Thyroid gland (tissue), 4 donors: ENCODE data around the gene OR1F1. TPM values are rescaled to one million over a fixed set of nuclear protein-coding genes. Genes with fewer than 3 reads are reported as not detected.
"Not testable (repeated sequence)": the region's sequence is repeated elsewhere in the genome, so short reads cannot be mapped to it uniquely, and the experiment has no call there.

Experiments used
- DNase-seq, 2 donors: peaks; one replicate each; pipeline ENCODE4 v3.0.0-alpha.2; 2019
- H3K27ac ChIP-seq, 3 donors: fragments of 200-600 bp; sonication (generic); 1 replicate in 2 of 3; 2 replicates in 1 of 3; pipeline ENCODE4 v1.5.1; 2016 to 2019; ENCODE audit warnings: mild to moderate bottlenecking in 1 of 3, moderate library complexity in 1 of 3
- H3K27me3 ChIP-seq: fragments of 200-600 bp; sonication (generic); one replicate; pipeline ENCODE4 v1.5.1; 2019
- H3K36me3 ChIP-seq, 2 donors: fragments of 200-600 bp; sonication (generic); one replicate each; pipeline ENCODE4 v1.5.1; 2016 to 2019
- H3K4me1 ChIP-seq, 2 donors: fragments of 200-600 bp; sonication (generic); one replicate each; pipeline ENCODE4 v1.5.1; 2017 to 2019
- H3K4me3 ChIP-seq, 3 donors: fragments of 200-600 bp; sonication (generic); replicated peaks in 1 of 3; 1 replicate in 2 of 3; 2 replicates in 1 of 3; pipeline ENCODE4 v1.5.1; 2016; ENCODE audit warnings: mild to moderate bottlenecking in 1 of 3
- H3K9me3 ChIP-seq: fragments of 200-600 bp; sonication (generic); one replicate; pipeline ENCODE4 v1.5.1; 2017
- POLR2A ChIP-seq, 2 donors: fragments of 450-650 bp; IDR thresholded peaks; one replicate each; pipeline ENCODE4 v1.6.1; 2017; ENCODE audit warnings: antibody characterized with exemption in 2 of 2, mild to moderate bottlenecking in 2 of 2, moderate library complexity in 1 of 2
- WGBS, 2 donors: methylation state at CpG; one replicate each; pipeline ENCODE4 v1.1.5; 2017; 5-methylcytosine and 5-hydroxymethylcytosine counted together
- intact Hi-C: fragments of 100-400 bp; cut with DNase I; formaldehyde crosslinking; loops from one replicate; pipeline ENCODE4 v1.15.1; 2023
- total RNA-seq, 4 donors: library from RNA; depleted of rRNA; stranded (reverse); fragments of >200 nt; gene quantifications; one replicate each; pipeline ENCODE4 v1.2.3, GENCODE V29; 2016
- TF ChIP-seq, protein P1 (sequence below), 6 experiments: fragments of 200-600 bp in 3 of 6; fragments of 450-650 bp in 3 of 6; sonication (generic) in 3 of 6; IDR thresholded peaks; one replicate each; pipeline ENCODE4 v1.5.1; 2016 to 2019; ENCODE audit warnings: antibody characterized with exemption in 6 of 6, mild to moderate bottlenecking in 2 of 6, inconsistent platforms in 1 of 6, moderate library complexity in 1 of 6

Gene OR1F1
- total RNA-seq, 4 donors from 2014 or later: not detected

DNA sequence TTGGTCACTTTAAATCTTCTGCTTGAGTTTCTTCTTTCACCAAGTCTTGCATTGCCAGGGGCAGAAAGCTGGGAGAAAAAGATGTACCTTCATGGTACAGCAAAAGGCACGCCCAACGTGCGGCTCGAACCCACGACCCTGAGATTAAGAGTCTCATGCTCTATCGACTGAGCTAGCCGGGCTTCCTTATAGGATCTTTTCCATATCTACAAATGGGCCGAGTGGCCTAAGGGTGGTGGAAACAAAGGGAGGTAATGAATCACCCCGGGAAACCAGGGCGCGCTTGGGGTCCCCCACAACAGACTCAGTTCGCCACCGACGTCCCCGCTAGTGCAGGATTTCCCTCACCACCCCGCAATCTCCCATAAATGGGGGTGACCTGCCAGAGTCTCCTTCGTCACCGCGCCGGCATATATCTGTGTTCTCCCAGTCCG is 7.5 kb upstream of the OR1F1 start:
- no peak overlapping the region for H3K27ac ChIP-seq
- WGBS, 2 donors: 18 to 39% methylated on average over 17 to 21 of the region's 21 CpGs
- no peak for DNase-seq
- TF ChIP-seq, protein P1, sequence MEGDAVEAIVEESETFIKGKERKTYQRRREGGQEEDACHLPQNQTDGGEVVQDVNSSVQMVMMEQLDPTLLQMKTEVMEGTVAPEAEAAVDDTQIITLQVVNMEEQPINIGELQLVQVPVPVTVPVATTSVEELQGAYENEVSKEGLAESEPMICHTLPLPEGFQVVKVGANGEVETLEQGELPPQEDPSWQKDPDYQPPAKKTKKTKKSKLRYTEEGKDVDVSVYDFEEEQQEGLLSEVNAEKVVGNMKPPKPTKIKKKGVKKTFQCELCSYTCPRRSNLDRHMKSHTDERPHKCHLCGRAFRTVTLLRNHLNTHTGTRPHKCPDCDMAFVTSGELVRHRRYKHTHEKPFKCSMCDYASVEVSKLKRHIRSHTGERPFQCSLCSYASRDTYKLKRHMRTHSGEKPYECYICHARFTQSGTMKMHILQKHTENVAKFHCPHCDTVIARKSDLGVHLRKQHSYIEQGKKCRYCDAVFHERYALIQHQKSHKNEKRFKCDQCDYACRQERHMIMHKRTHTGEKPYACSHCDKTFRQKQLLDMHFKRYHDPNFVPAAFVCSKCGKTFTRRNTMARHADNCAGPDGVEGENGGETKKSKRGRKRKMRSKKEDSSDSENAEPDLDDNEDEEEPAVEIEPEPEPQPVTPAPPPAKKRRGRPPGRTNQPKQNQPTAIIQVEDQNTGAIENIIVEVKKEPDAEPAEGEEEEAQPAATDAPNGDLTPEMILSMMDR (IDR thresholded peaks at IDR 0.05): no peak
- TF ChIP-seq POLR2A (IDR thresholded peaks at IDR 0.05): no peak
- no peak overlapping the region for H3K4me3 ChIP-seq
- intact Hi-C loops: no loop called here
- peaks cover 40% of the 10 kb centered on the region for H3K27me3 ChIP-seq
- H3K36me3 ChIP-seq: no peaks in the 10 kb centered on the region
- peaks cover 6 to 14% of the 10 kb centered on the region in 2 donors for H3K4me1 ChIP-seq
- no peaks in the 10 kb centered on the region for H3K9me3 ChIP-seq

DNA sequence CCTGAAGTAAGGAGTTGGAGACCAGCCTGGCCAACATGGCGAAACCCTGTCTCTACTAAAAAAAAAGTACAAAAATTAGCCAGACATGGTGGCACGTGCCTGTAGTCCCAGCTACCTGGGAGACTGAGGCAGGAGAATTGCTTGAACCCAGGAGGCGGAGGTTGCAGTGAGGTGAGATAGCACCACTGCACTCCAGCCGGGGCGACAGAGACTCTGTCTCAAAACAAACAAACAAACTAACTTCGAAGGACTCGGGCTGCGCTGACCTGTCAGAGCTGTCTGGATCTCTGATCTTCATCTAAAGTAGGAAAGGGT is 5.8 kb upstream of the OR1F1 start:
- H3K36me3 ChIP-seq, H3K27ac ChIP-seq, H3K4me3 ChIP-seq, H3K9me3 ChIP-seq, DNase-seq, intact Hi-C loops: not testable (repeated sequence)
- 29 to 39% methylated on average over 7 to 8 of the region's 8 CpGs for WGBS, 2 donors
- peaks cover 6 to 14% of the 10 kb centered on the region in 2 donors for H3K4me1 ChIP-seq
- H3K27me3 ChIP-seq: peaks cover 27% of the 10 kb centered on the region

DNA sequence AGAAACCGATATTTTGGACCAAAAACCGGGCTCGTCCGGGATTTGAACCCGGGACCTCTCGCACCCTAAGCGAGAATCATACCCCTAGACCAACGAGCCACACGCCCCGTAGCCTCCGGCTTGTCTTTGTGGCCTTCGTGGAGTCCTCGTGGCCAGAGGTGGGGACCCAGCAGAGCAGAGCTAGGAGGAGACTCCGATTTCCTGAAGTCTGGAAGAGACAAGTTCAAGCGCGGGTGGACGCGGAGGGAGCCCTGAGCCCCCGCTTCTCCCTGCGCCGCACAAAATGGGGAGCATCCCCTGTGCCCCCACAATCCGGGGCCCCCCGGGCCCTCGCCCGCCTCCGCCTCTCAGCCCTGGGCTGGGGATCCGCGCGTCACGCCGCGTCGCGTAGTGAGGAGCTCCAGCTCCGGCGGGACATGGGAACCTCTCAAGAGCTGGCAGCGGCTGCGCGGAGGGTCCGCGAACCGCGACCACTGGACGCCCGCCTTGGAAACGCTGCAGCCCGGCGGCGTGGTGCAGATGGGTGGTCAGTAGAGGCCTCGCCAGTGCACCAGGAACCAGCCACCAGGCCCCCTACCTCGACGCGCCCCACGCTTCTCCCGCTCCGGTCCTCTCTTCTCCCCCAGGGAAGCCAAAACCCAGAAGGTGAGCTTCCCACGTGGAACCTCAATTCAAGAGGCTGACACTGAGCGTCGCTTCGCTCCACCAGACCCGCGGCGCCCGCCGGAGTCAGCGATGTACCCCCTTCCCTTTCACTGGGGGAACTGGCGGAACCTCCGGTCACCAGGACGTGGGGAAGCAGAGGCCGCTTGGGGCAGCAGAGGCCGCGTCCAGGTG is 5.2 kb upstream of the OR1F1 start:
- no peaks in the 10 kb centered on the region for H3K36me3 ChIP-seq
- no peaks in the 10 kb centered on the region for H3K9me3 ChIP-seq
- 1 to 2% methylated on average over 35 to 41 of the region's 72 CpGs for WGBS, 2 donors
- peaks cover 27% of the 10 kb centered on the region for H3K27me3 ChIP-seq
- H3K4me1 ChIP-seq: peaks cover 6 to 14% of the 10 kb centered on the region in 2 donors
- DNase-seq: peak; percentile 37 to 38
- no peak overlapping the region for H3K27ac ChIP-seq
- intact Hi-C loops: no loop called here
- TF ChIP-seq, protein P1 (IDR thresholded peaks at IDR 0.05): peak in 3 of 6 experiments; percentile 9 to 38 (median 11)
- no peak for TF ChIP-seq POLR2A (IDR thresholded peaks at IDR 0.05)
- H3K4me3 ChIP-seq: peak overlapping the region in 1 of 3 donors; percentile 2

DNA sequence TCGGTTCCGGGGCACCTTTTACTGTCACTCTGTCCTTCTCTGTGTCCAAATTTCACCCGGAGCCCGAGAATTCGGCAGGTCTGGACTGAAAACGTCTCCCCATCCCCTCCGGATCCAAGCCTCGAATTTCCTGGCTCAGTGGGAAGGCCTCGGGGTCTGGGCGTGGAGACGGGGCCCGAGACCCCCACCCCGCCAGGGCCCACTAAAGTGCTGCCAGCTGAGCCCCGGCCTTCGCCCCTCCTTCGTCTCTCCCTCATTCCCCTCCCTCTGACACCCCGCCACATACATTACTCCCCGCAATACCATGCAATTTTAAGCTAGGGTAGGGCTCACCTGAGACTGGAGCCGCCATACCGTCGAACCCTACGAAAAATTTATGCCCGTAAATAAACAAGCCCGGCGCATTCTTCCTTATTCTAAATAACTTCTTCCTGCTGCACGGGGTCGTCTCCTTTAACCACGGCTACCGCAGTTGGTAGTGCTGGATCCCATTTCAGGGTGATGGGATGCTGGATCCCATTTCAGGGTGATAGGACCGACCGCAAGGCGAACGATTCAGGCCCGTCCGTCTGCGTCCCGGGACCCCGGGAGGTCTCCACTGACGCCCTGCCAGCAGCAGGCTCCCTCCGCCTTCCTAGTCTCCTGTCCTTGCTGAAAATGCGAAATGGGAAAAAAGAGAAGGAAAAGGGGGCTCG is 4.4 kb upstream of the OR1F1 start:
- H3K4me1 ChIP-seq: peaks cover 9 to 20% of the 10 kb centered on the region in 2 donors
- no peak overlapping the region for H3K4me3 ChIP-seq
- no peak overlapping the region for H3K27ac ChIP-seq
- H3K9me3 ChIP-seq: no peaks in the 10 kb centered on the region
- no peak for DNase-seq
- H3K27me3 ChIP-seq: peaks cover 31% of the 10 kb centered on the region
- H3K36me3 ChIP-seq: no peaks in the 10 kb centered on the region
- 5 to 7% methylated on average over 34 to 41 of the region's 42 CpGs for WGBS, 2 donors
- TF ChIP-seq POLR2A (IDR thresholded peaks at IDR 0.05): no peak
- TF ChIP-seq, protein P1 (IDR thresholded peaks at IDR 0.05): peak in 1 of 6 experiments; percentile 12
- intact Hi-C loops: no loop called here

DNA sequence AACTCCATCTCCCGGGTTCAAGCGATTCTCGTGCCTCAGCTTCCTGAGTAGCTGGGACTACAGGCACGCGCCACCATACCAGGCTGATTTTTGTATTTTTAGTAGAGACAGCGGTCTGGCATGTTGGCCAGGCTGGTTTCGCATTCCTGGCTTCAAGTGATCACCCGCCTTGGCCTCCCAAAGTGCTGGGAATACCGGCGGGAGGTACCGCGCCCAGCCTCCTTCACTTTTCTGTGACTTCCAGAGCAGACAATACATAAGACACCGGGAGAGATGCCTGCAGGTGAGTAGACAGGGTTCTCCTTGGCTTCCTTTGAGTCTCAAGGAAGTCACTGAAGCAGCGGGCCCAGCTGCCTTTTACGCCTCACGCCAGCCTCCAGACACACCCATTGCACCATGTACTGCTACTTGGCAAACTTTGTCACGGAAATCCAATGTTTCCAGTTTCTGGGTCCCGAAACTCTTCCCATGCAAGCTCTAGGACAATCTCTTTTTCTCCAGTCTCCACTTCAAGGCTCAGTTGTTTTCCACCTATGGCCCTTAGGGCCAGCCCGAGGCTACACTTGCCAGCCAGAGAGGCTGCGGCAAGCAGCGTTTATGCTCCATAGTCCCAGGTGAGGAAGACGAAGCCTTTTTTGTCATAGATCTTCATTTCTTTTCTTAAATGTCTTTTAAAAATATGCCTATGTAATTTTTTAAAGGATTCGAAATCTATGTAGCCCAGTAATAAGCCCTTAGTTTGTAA is 886 bp upstream of the OR1F1 start:
- peaks cover 53% of the 10 kb centered on the region for H3K27me3 ChIP-seq
- H3K36me3 ChIP-seq: no peaks in the 10 kb centered on the region
- no peak for DNase-seq
- TF ChIP-seq, protein P1 (IDR thresholded peaks at IDR 0.05): no peak
- TF ChIP-seq POLR2A (IDR thresholded peaks at IDR 0.05): no peak
- 68 to 74% methylated on average over 23 of the region's 23 CpGs for WGBS, 2 donors
- H3K4me1 ChIP-seq: peaks cover 13 to 30% of the 10 kb centered on the region in 2 donors
- intact Hi-C loops: no loop called here
- no peak overlapping the region for H3K4me3 ChIP-seq
- no peaks in the 10 kb centered on the region for H3K9me3 ChIP-seq
- H3K27ac ChIP-seq: no peak overlapping the region
